GM12878 (cell line): ENCODE measurements around the gene SASH1.

Experiments used
- EP300 ChIP-seq, 2 experiments: fragments of 150-350 bp in 1 of 2; IDR thresholded peaks; 2 replicates each; pipeline ENCODE4 v1.6.1; 2011 to 2012; ENCODE audit warnings: low read depth in 2 of 2, low read length in 2 of 2, borderline replicate concordance in 1 of 2, improper control_type of control experiment in 1 of 2, inconsistent platforms in 1 of 2; ENCODE audit not compliant: control insufficient read depth in 1 of 2
- EZH2 ChIP-seq: IDR thresholded peaks from 2 replicates; pipeline ENCODE4 v1.6.1; 2012; ENCODE audit warnings: low read depth, mild to moderate bottlenecking, control low read depth, inconsistent platforms, low read length, borderline replicate concordance; ENCODE audit not compliant: control insufficient read depth
- PAX8 ChIP-seq: fragments of 450-650 bp; IDR thresholded peaks from 2 replicates; pipeline ENCODE4 v1.6.1; 2017; ENCODE audit warnings: mild to moderate bottlenecking, moderate library complexity
- POLR2A ChIP-seq: IDR thresholded peaks from 2 replicates; pipeline ENCODE4 v1.6.1; 2011; ENCODE audit warnings: low read depth, mild to moderate bottlenecking, low read length
- RAD21 ChIP-seq: IDR thresholded peaks from 2 replicates; pipeline ENCODE4 v1.6.1; 2011; ENCODE audit warnings: mild to moderate bottlenecking, low read depth, low read length, moderate library complexity; ENCODE audit not compliant: insufficient read depth
- RCOR1 ChIP-seq: conservative IDR thresholded peaks from 2 replicates; pipeline ENCODE4 v1.6.1; 2012; ENCODE audit warnings: low read depth, low read length, improper control_type of control experiment
- SIN3A ChIP-seq: IDR thresholded peaks from 2 replicates; pipeline ENCODE4 v1.6.1; 2012; ENCODE audit warnings: low read depth, low read length, improper control_type of control experiment
- SMC3 ChIP-seq: IDR thresholded peaks from 2 replicates; pipeline ENCODE4 v1.6.1; 2011; ENCODE audit warnings: low read length, improper control_type of control experiment, borderline replicate concordance
- SP1 ChIP-seq: IDR thresholded peaks from one replicate; pipeline ENCODE4 v1.6.1; 2011; ENCODE audit warnings: low read depth, low read length
- SPI1 ChIP-seq: IDR thresholded peaks from 2 replicates; pipeline ENCODE4 v1.6.1; 2011; ENCODE audit warnings: low read depth, mild to moderate bottlenecking, low read length, moderate library complexity, borderline replicate concordance; ENCODE audit not compliant: insufficient read depth
- TAF1 ChIP-seq: IDR thresholded peaks from 2 replicates; pipeline ENCODE4 v1.6.1; 2011; ENCODE audit warnings: mild to moderate bottlenecking, low read depth, low read length, borderline replicate concordance
- TCF3 ChIP-seq: IDR thresholded peaks from 2 replicates; pipeline ENCODE4 v1.6.1; 2012; ENCODE audit warnings: low read depth, mild to moderate bottlenecking, low read length, borderline replicate concordance; ENCODE audit not compliant: insufficient read depth
- TF ChIP-seq, protein P1 (sequence below): IDR thresholded peaks from 2 replicates; pipeline ENCODE4 v1.6.1; 2011; ENCODE audit warnings: mild to moderate bottlenecking, low read depth, low read length, moderate library complexity; ENCODE audit not compliant: insufficient replicate concordance
- TF ChIP-seq, protein P2 (sequence below), 3 experiments: IDR thresholded peaks in 2 of 3; conservative IDR thresholded peaks in 1 of 3; 2 replicates each; pipeline ENCODE4 v1.5.1; 2011; ENCODE audit warnings: low read depth in 3 of 3, low read length in 3 of 3, mild to moderate bottlenecking in 3 of 3, control low read depth in 2 of 3, moderate library complexity in 2 of 3, inconsistent platforms in 1 of 3, mixed read lengths in 1 of 3; ENCODE audit not compliant: control insufficient read depth in 2 of 3, insufficient read depth in 1 of 3; ENCODE audit errors: extremely low read depth in 1 of 3

DNA sequence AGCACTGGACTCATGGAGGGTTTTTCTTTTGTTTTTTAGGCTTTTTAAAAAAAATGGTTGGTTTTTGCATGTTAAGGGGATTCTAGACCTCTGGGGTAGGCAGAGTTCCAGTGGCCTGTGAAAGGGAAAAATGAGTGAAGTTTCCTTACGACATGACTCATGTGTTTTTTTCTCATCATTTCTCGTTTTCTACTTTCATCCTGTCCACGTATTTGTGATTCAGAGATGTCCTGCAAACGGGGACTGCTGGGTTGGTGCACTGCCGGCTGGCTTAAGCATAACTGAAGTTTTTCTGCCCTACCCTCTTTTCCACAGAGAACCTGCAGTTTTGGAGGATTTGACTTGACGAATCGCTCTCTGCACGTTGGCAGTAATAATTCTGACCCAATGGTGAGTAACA lies 182.3 kb downstream of the SASH1 start:
- no peak for TF ChIP-seq SIN3A
- no peak for TF ChIP-seq PAX8
- no peak for TF ChIP-seq EP300 (IDR thresholded peaks at IDR 0.05; ENCODE audit: borderline replicate concordance in 1 of 2, control insufficient read depth in 1 of 2, low read depth in 2 of 2, low read length in 2 of 2)
- no peak for TF ChIP-seq SMC3
- TF ChIP-seq SP1, result no peak
- TF ChIP-seq, protein P1, sequence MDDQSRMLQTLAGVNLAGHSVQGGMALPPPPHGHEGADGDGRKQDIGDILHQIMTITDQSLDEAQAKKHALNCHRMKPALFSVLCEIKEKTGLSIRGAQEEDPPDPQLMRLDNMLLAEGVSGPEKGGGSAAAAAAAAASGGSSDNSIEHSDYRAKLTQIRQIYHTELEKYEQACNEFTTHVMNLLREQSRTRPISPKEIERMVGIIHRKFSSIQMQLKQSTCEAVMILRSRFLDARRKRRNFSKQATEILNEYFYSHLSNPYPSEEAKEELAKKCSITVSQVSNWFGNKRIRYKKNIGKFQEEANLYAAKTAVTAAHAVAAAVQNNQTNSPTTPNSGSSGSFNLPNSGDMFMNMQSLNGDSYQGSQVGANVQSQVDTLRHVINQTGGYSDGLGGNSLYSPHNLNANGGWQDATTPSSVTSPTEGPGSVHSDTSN, result no peak
- TF ChIP-seq TCF3, result no peak
- TF ChIP-seq EZH2, result no peak
- no peak for TF ChIP-seq TAF1
- TF ChIP-seq RAD21, result no peak
- no peak for TF ChIP-seq POLR2A
- TF ChIP-seq, protein P2, sequence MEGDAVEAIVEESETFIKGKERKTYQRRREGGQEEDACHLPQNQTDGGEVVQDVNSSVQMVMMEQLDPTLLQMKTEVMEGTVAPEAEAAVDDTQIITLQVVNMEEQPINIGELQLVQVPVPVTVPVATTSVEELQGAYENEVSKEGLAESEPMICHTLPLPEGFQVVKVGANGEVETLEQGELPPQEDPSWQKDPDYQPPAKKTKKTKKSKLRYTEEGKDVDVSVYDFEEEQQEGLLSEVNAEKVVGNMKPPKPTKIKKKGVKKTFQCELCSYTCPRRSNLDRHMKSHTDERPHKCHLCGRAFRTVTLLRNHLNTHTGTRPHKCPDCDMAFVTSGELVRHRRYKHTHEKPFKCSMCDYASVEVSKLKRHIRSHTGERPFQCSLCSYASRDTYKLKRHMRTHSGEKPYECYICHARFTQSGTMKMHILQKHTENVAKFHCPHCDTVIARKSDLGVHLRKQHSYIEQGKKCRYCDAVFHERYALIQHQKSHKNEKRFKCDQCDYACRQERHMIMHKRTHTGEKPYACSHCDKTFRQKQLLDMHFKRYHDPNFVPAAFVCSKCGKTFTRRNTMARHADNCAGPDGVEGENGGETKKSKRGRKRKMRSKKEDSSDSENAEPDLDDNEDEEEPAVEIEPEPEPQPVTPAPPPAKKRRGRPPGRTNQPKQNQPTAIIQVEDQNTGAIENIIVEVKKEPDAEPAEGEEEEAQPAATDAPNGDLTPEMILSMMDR (IDR thresholded peaks at IDR 0.05 in 2 of 3, conservative IDR thresholded peaks at IDR 0.05 in 1 of 3; ENCODE audit: control insufficient read depth in 2 of 3, extremely low read depth in 1 of 3, insufficient read depth in 1 of 3, low read depth in 3 of 3, low read length in 3 of 3), result no peak
- no peak for TF ChIP-seq RCOR1
- no peak for TF ChIP-seq SPI1
